ENCODE measurements around the gene TRIB2.
A peak's percentile ranks its signal among the peaks of the same experiment; 100 is the strongest.

The TRIB2 gene

GRCh38 chr2:12700989-12701388 is 15.7 kb upstream of the TRIB2 start:
- peak; percentile 82 for DNase-seq (ENCODE audit: low read depth)

- DNase-seq (ENCODE audit: low read depth): no peak
Observed at GRCh38 chr2:12701786-12702167, 15.0 kb upstream of the TRIB2 start.

DNA sequence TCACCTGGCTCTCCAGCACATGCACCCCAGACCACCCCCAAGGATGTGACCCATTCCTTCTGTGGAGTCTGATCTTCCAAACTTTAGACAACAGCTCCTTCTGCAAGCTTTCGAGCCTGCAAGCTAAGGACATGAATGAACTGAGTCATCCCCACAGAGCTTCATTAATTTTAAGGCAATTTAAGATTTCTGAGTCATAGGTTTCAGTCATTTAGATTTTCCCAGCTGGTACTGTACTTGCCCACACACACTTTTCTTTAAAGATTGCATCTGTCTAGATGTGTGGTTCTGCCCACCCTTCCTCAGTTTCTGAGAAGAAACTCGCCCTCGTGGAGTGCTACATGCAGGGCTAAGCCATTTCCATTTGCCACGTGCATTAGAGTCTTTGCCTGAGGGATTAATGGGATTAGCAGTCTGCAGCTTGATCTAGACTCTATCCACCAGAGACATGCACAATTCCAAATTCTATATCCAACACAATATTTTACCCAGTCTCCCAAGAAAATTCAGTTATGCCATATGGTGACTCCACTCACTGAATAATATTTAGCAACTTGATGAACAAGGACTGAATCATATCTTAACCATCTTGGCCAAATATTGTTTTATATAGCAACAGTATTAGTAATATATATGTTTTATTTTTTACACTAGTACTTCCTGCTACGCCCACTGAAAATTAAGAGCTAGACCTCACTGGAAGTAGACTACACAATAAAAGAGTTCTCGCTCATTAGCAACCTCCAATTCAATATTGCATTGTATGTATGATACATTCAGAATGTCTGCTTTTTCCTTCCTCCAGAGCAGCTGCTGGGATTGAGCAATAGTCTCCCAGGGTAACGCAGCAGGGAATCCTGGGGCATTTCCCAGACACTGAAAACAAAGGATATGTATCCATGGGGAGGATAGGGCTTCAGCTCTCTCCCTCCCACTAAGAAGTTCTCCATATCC is 14.3 kb upstream of the TRIB2 start:
- DNase-seq (ENCODE audit: low read depth): peak; percentile 85

GRCh38 chr2:12704378-12704777 is 12.4 kb upstream of the TRIB2 start:
- peak; percentile 64 for DNase-seq (ENCODE audit: low read depth)

DNA sequence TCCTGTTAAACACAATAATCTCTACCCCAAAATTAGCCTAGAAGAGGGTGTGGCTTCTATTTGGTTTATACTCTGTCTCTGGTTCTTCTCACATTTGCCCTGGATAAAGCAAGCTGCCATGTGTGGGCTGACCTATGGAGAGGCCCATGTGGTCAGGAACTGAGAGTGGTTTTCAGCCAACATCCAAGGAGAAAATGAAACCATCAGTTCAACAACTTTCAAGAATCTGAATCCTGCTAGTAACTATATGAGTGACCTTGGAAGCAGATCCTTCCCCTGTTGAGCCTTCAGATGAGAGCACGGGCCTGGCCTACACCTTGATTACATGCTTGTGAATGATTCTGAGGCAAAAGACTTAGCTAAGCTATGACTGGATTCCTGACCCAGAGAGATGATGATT is 11.5 kb upstream of the TRIB2 start:
- no peak for DNase-seq (ENCODE audit: low read depth)

- no peak for DNase-seq (ENCODE audit: low read depth)
Observed at GRCh38 chr2:12705742-12706141, 11.0 kb upstream of the TRIB2 start.

DNA sequence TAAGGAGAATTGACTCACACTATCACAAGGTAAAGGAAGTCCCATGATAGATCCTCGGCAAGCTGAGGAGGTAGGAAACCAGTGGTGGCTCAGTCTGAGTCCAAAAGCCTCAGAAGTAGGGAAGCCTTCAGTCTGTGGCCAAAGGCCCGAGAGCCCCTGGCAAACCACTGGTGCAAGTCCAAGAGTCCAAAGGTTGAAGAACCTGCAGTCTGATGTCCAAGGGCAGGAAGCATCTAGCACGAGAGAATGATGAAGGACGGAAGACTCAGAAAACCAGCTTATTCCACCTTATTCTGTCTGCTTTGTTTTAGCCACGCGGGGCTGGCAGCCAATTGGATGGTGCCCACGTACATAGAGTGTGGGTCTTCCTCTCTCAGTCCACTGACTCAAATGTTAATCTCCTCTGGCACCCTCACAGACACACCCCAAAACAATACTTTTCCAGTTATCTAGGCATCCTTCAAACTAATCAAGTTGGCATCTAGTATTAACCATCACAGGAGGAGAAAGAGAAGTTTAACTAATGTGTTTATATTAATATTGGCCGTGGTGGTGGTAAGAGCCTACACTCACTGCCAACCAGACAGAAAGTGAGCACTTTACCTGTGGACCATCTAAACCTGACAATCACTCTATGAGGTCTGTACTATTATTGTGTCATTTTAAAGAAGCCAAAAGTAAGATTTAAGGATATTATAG is 8.1 kb upstream of the TRIB2 start:
- no peak for DNase-seq (ENCODE audit: low read depth)

DNA sequence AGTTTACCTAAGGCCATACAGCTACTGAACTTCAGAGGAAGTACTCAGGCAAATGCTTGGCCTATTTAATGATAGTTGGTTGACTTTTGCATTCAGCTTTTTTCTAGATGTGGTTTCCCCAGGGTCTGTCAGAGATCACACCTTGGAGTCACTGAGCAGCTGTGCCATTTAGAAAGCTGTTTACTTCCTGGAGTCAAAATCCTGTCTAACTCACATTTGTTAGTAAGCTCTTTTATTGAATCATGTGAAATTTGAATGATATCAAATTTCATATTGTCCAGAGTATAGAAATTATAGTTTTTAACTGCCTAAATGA is 7.6 kb upstream of the TRIB2 start:
- DNase-seq (ENCODE audit: low read depth): no peak

DNA sequence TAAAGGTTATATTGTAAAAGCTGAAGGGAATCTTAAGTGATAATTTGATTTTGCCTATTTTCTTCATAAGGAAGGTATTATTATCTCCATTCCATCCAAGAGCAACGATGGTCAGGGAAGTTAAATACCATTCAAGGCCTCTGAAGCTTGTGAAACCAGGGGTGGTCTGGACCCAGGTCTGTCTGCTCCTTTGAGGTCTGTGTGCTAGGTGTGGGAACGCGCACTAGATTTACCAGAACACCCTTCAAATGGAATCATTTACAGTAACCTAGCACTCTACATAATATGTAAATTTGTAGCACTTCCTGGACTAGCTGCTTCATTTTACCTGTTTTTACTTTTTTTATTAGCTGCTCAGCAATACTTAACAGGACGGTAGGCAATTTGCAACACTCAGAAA is 6.4 kb upstream of the TRIB2 start:
- DNase-seq (ENCODE audit: low read depth): no peak

GRCh38 chr2:12711339-12711738 is 5.4 kb upstream of the TRIB2 start:
- no peak for DNase-seq (ENCODE audit: low read depth)

- peak; percentile 91 for DNase-seq (ENCODE audit: low read depth)
Observed at GRCh38 chr2:12712881-12713280, 3.9 kb upstream of the TRIB2 start.

GRCh38 chr2:12714391-12715221 is 2.1 kb upstream of the TRIB2 start:
- peak; percentile 63 for DNase-seq (ENCODE audit: low read depth)

DNA sequence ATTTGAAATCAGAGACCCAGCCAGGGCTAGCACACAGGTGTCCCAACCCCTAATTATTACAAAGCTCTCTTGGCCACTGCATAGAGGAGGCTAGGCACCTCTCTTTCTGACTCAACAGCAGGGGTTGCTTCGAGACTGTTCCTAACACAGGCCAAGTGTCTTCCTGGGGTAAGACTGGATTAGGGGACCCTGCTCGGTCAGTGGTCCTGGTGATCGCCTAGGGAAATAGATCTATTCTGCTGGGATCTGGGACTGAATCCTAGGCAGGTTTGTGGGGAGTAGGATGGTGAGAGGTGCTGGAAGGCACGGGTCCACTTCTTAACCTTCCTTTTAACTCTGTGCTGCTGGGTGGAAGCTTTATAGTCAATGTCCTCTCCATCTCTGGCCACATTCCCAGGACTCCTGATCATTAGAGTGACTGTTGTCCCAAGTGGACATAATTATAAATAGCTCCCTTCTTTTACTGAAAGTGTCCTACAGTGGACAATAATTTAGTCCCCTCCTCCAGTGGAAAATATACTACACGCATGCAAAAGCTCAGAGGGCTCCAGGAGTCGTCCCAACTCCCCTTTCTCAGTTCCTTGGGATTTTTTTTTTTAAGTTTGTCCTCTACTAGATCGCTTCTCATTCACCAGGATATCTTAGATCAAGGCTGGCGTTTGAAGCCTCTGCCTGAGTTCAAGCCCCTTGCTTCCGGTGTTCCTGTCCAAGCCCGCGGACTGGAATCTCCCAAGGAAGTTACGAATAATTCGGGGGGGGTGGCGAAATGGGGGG is 1.3 kb upstream of the TRIB2 start:
- no peak for DNase-seq (ENCODE audit: low read depth)

GRCh38 chr2:12716032-12716281 is 779 bp upstream of the TRIB2 start:
- peak; percentile 85 for DNase-seq (ENCODE audit: low read depth)

GRCh38 chr2:12717191-12718014 is 667 bp downstream of the TRIB2 start:
- DNase-seq (ENCODE audit: low read depth): peak; percentile 74

DNA sequence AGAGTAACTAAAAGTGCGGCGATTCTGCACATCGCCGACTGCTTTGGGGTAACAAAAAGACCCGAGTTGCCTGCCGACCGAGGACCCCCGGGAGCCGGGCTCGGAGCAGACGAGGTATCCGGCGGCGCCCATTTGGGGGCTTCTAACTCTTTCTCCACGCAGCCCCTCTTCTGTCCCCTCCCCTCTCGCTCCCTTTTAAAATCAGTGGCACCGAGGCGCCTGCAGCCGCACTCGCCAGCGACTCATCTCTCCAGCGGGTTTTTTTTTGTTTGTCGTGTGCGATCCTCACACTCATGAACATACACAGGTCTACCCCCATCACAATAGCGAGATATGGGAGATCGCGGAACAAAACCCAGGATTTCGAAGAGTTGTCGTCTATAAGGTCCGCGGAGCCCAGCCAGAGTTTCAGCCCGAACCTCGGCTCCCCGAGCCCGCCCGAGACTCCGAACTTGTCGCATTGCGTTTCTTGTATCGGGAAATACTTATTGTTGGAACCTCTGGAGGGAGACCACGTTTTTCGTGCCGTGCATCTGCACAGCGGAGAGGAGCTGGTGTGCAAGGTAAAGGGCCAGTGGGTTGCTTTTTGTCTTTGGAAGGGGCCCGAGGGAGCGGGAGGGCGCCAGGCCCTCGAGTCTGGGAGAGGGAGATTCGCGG is 1.4 kb downstream of the TRIB2 start:
- DNase-seq (ENCODE audit: low read depth): peak; percentile 37

DNA sequence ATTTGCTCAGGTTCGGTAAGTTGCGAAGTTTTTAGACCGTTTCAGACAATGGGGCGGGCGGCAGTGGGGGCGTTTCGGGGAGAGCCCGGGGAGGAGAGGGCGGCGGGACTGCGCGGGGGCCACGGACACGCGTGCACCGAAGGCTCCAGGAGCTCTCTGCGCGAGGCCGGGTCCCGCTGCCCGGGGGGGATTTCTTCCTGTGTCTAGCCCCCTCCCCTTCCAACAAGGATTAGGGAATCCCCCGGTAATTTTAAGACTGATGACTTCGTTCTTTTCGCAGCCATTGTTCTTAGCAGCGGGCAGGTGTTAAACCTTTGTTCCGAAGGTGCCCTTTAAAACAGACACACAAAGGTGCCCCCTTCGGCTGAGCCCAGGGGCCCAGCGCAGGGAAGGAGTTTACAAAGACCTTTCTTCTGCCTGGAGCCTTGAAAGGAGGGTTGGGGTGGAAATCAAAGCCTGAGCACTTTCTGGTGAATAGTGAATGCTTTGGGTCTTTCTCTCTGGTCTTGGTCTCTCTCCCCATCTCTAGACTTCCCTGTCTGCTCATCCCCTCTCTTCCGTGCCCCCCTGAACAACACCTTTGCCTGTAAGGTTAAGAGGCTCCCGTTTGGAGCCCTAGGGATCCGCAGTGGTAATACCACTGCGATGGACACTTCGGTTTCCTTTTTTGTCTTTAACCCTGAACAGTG is 2.1 kb downstream of the TRIB2 start:
- DNase-seq (ENCODE audit: low read depth): peak; percentile 28

GRCh38 chr2:12719400-12720277 is 2.9 kb downstream of the TRIB2 start:
- peak; percentile 85 for DNase-seq (ENCODE audit: low read depth)

- peak; percentile 40 for DNase-seq (ENCODE audit: low read depth)
Observed at GRCh38 chr2:12720278-12720620, 3.5 kb downstream of the TRIB2 start.
